CMK (cell line): ENCODE results near the gene ARMH3.

Source experiments
- DNase-seq: peaks from one replicate; pipeline ENCODE4 v3.0.0-alpha.2; 2010; ENCODE audit warnings: low read depth

The ARMH3 gene

GRCh38 chr10:101830322-101831168 lies 225.4 kb downstream of the ARMH3 start:
- DNase-seq = peak; percentile 98

- DNase-seq = no peak
These were observed 226.2 kb downstream of the ARMH3 start for GRCh38 chr10:101829561-101830315.

GRCh38 chr10:101828766-101829551 lies 227.0 kb downstream of the ARMH3 start:
- DNase-seq = no peak

GRCh38 chr10:101827919-101828600 lies 227.9 kb downstream of the ARMH3 start:
- DNase-seq = no peak

- no peak for DNase-seq
These were observed 229.0 kb downstream of the ARMH3 start for GRCh38 chr10:101826852-101827434.

GRCh38 chr10:101824736-101825135 lies 231.2 kb downstream of the ARMH3 start:
- no peak for DNase-seq

GRCh38 chr10:101818872-101819633 lies 236.9 kb downstream of the ARMH3 start:
- DNase-seq = no peak

- peak; percentile 100 for DNase-seq
These were observed 237.7 kb downstream of the ARMH3 start, which contains the start of gene OGA for GRCh38 chr10:101818119-101818871. Gene OGA (minus strand): TSS chr10:101818444. CDS start chr10:101818022, 422 bp downstream.

GRCh38 chr10:101817337-101818118 lies 238.4 kb downstream of the ARMH3 start:
- peak; percentile 76 for DNase-seq

GRCh38 chr10:101816913-101817336 lies 239.0 kb downstream of the ARMH3 start:
- no peak for DNase-seq

GRCh38 chr10:101816376-101816775 lies 239.6 kb downstream of the ARMH3 start:
- DNase-seq = no peak

GRCh38 chr10:101814466-101815071 lies 241.4 kb downstream of the ARMH3 start:
- DNase-seq = no peak

- DNase-seq = no peak
These were observed 243.4 kb downstream of the ARMH3 start for GRCh38 chr10:101812606-101813005.

GRCh38 chr10:101807158-101807557 lies 248.8 kb downstream of the ARMH3 start:
- DNase-seq = no peak

GRCh38 chr10:101803511-101803910 lies 252.5 kb downstream of the ARMH3 start:
- DNase-seq = no peak

GRCh38 chr10:101797403-101798059 lies 258.4 kb downstream of the ARMH3 start:
- DNase-seq = no peak
